Measurements from ENCODE around the gene SERINC2.
A peak's percentile ranks its signal among the peaks of the same experiment; 100 is the strongest.

SERINC2 gene

GRCh38 chr1:31422505-31423319 lies 9.7 kb downstream of the SERINC2 start:
- TF ChIP-seq ZFX (IDR thresholded peaks at IDR 0.05) (no peak), CTCF (conservative IDR thresholded peaks at IDR 0.05) (peak; percentile 97)
- H3K27ac ChIP-seq: peak overlapping the region; percentile 23

- TF ChIP-seq CTCF (conservative IDR thresholded peaks at IDR 0.05): no peak
- no peak for TF ChIP-seq ZFX (IDR thresholded peaks at IDR 0.05)
- H3K27ac ChIP-seq: no peak overlapping the region
These were observed 10.5 kb downstream of the SERINC2 start for GRCh38 chr1:31423418-31423947.

- TF ChIP-seq ZFX (IDR thresholded peaks at IDR 0.05) (no peak), CTCF (conservative IDR thresholded peaks at IDR 0.05) (no peak)
These were observed 11.6 kb downstream of the SERINC2 start for GRCh38 chr1:31424568-31424967.

GRCh38 chr1:31425301-31426081 lies 12.5 kb downstream of the SERINC2 start:
- TF ChIP-seq CTCF (conservative IDR thresholded peaks at IDR 0.05): no peak
- no peak for TF ChIP-seq ZFX (IDR thresholded peaks at IDR 0.05)
- no peak overlapping the region for H3K27ac ChIP-seq

More at GRCh38 chr1:31424568-31424967, 11.6 kb downstream of the SERINC2 start:
- H3K27ac ChIP-seq: no peak overlapping the region

GRCh38 chr1:31426249-31426922 lies 13.4 kb downstream of the SERINC2 start:
- TF ChIP-seq ZFX (IDR thresholded peaks at IDR 0.05) (no peak), CTCF (conservative IDR thresholded peaks at IDR 0.05) (no peak)
- H3K27ac ChIP-seq: no peak overlapping the region

GRCh38 chr1:31427322-31427721 lies 14.3 kb downstream of the SERINC2 start:
- TF ChIP-seq ZFX (IDR thresholded peaks at IDR 0.05) (no peak), CTCF (conservative IDR thresholded peaks at IDR 0.05) (no peak)
- no peak overlapping the region for H3K27ac ChIP-seq
